ENCODE measurements around the gene OOSP4B. TPM values are rescaled to one million over a fixed set of nuclear protein-coding genes. Genes with fewer than 3 reads are reported as not detected.
"Not testable (repeated sequence)": the region's sequence is repeated elsewhere in the genome, so short reads cannot be mapped to it uniquely, and the experiment has no call there.

OOSP4B gene
- not detected in 2 replicates for total RNA-seq

GRCh38 chr11:60016881-60017280, at the start of gene OOSP4B:
OOSP4B (plus strand) TSS chr11:60017181.
- DNase-seq (ENCODE audit: low read depth in 2 of 2) = no peak

- no peak for DNase-seq (ENCODE audit: low read depth in 2 of 2)
These were observed 49.1 kb upstream of the OOSP4B start for GRCh38 chr11:59967677-59968394.

- no peak for DNase-seq (ENCODE audit: low read depth in 2 of 2)
These were observed 48.6 kb upstream of the OOSP4B start for GRCh38 chr11:59968395-59968783.

- no peak for DNase-seq (ENCODE audit: low read depth in 2 of 2)
These were observed 43.9 kb upstream of the OOSP4B start for GRCh38 chr11:59973097-59973496.

GRCh38 chr11:59981106-59981770, 35.7 kb upstream of the OOSP4B start:
- no peak for DNase-seq (ENCODE audit: low read depth in 2 of 2)

GRCh38 chr11:59982037-59982436, 34.9 kb upstream of the OOSP4B start:
- not testable (repeated sequence) for DNase-seq (ENCODE audit: low read depth in 2 of 2)

GRCh38 chr11:59983212-59983611, 33.8 kb upstream of the OOSP4B start:
- DNase-seq (ENCODE audit: low read depth in 2 of 2) = no peak

- no peak for DNase-seq (ENCODE audit: low read depth in 2 of 2)
These were observed 32.6 kb upstream of the OOSP4B start for GRCh38 chr11:59984368-59984767.

GRCh38 chr11:59990421-59990820, 26.6 kb upstream of the OOSP4B start:
- no peak for DNase-seq (ENCODE audit: low read depth in 2 of 2)

- DNase-seq (ENCODE audit: low read depth in 2 of 2) = no peak
These were observed 24.6 kb upstream of the OOSP4B start for GRCh38 chr11:59992425-59992824.

GRCh38 chr11:59997800-59998199, 19.2 kb upstream of the OOSP4B start:
- no peak for DNase-seq (ENCODE audit: low read depth in 2 of 2)

GRCh38 chr11:59999691-60000090, 17.3 kb upstream of the OOSP4B start:
- DNase-seq (ENCODE audit: low read depth in 2 of 2) = no peak

GRCh38 chr11:60003729-60004128, 13.3 kb upstream of the OOSP4B start:
- no peak for DNase-seq (ENCODE audit: low read depth in 2 of 2)

GRCh38 chr11:60005360-60005759, 11.6 kb upstream of the OOSP4B start:
- DNase-seq (ENCODE audit: low read depth in 2 of 2) = no peak

GRCh38 chr11:60018058-60018457, 1.1 kb downstream of the OOSP4B start:
- no peak for DNase-seq (ENCODE audit: low read depth in 2 of 2)

- not testable (repeated sequence) for DNase-seq (ENCODE audit: low read depth in 2 of 2)
These were observed 3.4 kb downstream of the OOSP4B start for GRCh38 chr11:60020376-60020775.

- no peak for DNase-seq (ENCODE audit: low read depth in 2 of 2)
These were observed 12.1 kb downstream of the OOSP4B start for GRCh38 chr11:60029015-60029632.

- DNase-seq (ENCODE audit: low read depth in 2 of 2) = no peak
These were observed 23.1 kb downstream of the OOSP4B start, which contains the start of gene OOSP2 for GRCh38 chr11:60040109-60040508. OOSP2 (plus strand) TSS chr11:60040409; CDS start chr11:60040460, 51 bp downstream.

- DNase-seq (ENCODE audit: low read depth in 2 of 2) = not testable (repeated sequence)
These were observed 33.4 kb downstream of the OOSP4B start for GRCh38 chr11:60050422-60050821.

- DNase-seq (ENCODE audit: low read depth in 2 of 2) = not testable (repeated sequence)
These were observed 33.9 kb downstream of the OOSP4B start for GRCh38 chr11:60050839-60051238.

- no peak for DNase-seq (ENCODE audit: low read depth in 2 of 2)
These were observed 39.5 kb downstream of the OOSP4B start, which contains the start of gene MS4A3 for GRCh38 chr11:60056349-60056969. MS4A3 (plus strand) TSS chr11:60056665; CDS start chr11:60061161, 4,496 bp downstream.

- no peak for DNase-seq (ENCODE audit: low read depth in 2 of 2)
These were observed 42.1 kb downstream of the OOSP4B start for GRCh38 chr11:60059052-60059451.
